Astrocyte of the spinal cord (primary cell): ENCODE results near the gene TMBIM4.
A peak's percentile ranks its signal among the peaks of the same experiment; 100 is the strongest.
"Not testable (repeated sequence)": the region's sequence is repeated elsewhere in the genome, so short reads cannot be mapped to it uniquely, and the experiment has no call there.

Experiments used
- DNase-seq: peaks from one replicate; pipeline ENCODE4 v3.0.0; 2011; ENCODE audit warnings: low read depth, low spot score
- H3K4me3 ChIP-seq: 2 replicates; pipeline ENCODE4 v1.5.1; 2011; ENCODE audit warnings: low read depth, mild to moderate bottlenecking, low read length, moderate library complexity
- CTCF ChIP-seq: IDR thresholded peaks from 2 replicates; pipeline ENCODE4 v1.5.1; 2012; ENCODE audit warnings: low read depth, mild to moderate bottlenecking, low read length, inconsistent platforms
- in situ Hi-C: cut with HindIII; loops from 2 replicates; pipeline ENCODE4 v1.10.0; 2017; ENCODE audit warnings: low sequenced_read_pairs

TMBIM4 gene

GRCh38 chr12:66187036-66187435 lies 17.2 kb upstream of the TMBIM4 start:
- in situ Hi-C loops: no loop called here
- DNase-seq: no peak
- no peak overlapping the region for H3K4me3 ChIP-seq
- no peak for TF ChIP-seq CTCF

- in situ Hi-C loops, H3K4me3 ChIP-seq, DNase-seq: not testable (repeated sequence)
These were observed 15.0 kb upstream of the TMBIM4 start for GRCh38 chr12:66184822-66185221.

- in situ Hi-C loops: no loop called here
- DNase-seq: no peak
These were observed 13.2 kb upstream of the TMBIM4 start for GRCh38 chr12:66182956-66183355.

GRCh38 chr12:66176105-66176900 lies 6.5 kb upstream of the TMBIM4 start:
- in situ Hi-C loops: no loop called here
- no peak for DNase-seq

More at GRCh38 chr12:66182956-66183355, 13.2 kb upstream of the TMBIM4 start:
- no peak overlapping the region for H3K4me3 ChIP-seq
- no peak for TF ChIP-seq CTCF

GRCh38 chr12:66174391-66175325 lies 4.9 kb upstream of the TMBIM4 start:
- in situ Hi-C loops, DNase-seq: not testable (repeated sequence)

More at GRCh38 chr12:66176105-66176900, 6.5 kb upstream of the TMBIM4 start:
- H3K4me3 ChIP-seq: no peak overlapping the region
- no peak for TF ChIP-seq CTCF

GRCh38 chr12:66170606-66171005 lies 810 bp upstream of the TMBIM4 start:
- peak overlapping the region; percentile 62 for H3K4me3 ChIP-seq
- in situ Hi-C loops: no loop called here
- DNase-seq: no peak
- TF ChIP-seq CTCF: no peak

More at GRCh38 chr12:66174391-66175325, 4.9 kb upstream of the TMBIM4 start:
- H3K4me3 ChIP-seq: not testable (repeated sequence)

GRCh38 chr12:66168410-66168809 lies 1.4 kb downstream of the TMBIM4 start:
- in situ Hi-C loops: no loop called here
- DNase-seq: no peak
- peak overlapping the region; percentile 62 for H3K4me3 ChIP-seq
- TF ChIP-seq CTCF: no peak
